AML-193 (cell line): Measurements from ENCODE around the gene ZNG1C.
"Not testable (repeated sequence)": the region's sequence is repeated elsewhere in the genome, so short reads cannot be mapped to it uniquely, and the experiment has no call there.

ENCODE experiments used
- DNase-seq, 2 experiments: peaks; one replicate each; lab custom pipeline; 2025; lab: John Stamatoyannopoulos, UW

The ZNG1C gene

DNA sequence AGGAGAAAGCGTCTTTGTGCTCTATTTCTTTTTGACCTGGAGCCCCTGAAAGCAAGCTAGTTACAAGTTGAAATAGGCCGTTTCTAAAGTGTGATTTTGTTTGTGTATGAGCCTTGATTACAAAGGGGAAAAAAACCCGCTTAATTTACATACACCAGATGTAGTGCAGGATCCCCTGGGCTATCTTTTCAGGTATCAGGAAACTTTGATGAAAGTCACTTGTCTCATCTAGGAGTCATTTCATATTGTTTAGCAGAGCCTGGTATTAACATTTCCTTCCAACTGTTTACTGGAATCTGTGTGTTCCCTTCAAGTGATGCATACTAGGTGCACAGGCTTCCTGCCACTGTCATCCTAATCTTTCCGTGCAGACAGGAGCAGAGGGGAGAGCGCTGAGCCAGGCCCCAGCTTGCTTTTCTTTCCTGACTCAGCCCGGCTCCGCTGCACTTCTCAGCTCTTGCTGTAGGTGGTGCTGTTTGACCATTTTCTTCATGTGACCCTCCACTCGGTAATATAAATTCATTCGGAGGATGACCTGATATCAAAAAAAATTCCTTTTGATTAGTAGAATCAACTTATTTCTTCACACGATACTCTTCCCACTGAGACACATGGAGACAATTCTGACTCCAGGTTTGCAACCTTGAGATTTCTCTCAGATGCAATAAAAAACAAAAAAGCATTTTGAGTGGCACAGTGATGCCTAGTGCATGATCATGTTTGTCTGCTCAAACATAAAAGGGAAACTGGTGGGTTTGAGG is 100.7 kb downstream of the ZNG1C start:
- not testable (repeated sequence) for DNase-seq

DNA sequence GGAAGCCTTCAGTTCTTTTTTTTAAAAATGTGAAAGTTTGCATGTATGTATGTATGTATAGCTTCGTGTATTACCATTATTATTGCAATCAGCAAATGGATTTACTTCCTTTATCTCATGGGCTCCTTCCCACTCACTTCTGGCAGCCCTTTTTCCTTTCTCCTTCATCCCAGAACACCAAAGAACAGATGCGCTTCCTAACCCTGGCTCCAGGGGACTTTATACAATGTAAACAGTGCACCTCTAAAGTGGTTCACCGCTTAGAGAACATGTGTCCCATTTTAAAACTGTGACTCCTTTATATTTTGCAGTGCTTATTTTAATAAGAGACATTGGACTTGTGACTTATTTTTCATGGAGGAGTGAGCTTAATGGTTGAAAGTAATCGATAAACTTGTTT is 101.5 kb downstream of the ZNG1C start:
- DNase-seq: not testable (repeated sequence)

DNA sequence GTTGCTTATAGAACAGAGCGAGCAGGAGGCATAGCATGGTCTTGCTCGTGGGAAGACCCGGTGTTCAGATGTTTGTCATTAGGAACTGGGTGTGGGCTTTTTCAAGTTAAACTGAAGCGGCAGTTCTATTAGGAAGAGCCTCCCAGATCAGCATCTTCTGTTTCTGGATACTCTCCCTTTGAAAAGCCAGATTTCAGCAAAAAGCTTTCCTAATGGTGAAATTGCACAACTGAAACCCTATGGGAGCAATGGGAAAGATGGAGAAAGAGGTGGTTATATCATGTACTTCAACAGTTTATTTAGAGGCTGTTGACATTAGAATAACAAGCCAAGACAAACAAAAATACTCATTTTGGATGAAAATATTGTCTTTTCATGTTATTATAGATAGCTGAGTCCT is 102.2 kb downstream of the ZNG1C start:
- DNase-seq: not testable (repeated sequence)
